ENCODE results near the gene ZNF532.

Gene ZNF532

GRCh38 chr18:58896268-58896667 lies 31.6 kb downstream of the ZNF532 start:
- Histone ChIP-seq H3K27me3 (ENCODE audit: insufficient read depth, low read length) (no peaks in the 10 kb centered on the region), H3F3A (ENCODE audit: insufficient read depth, low read length) (peaks cover 16% of the 10 kb centered on the region; the same call in 1 of the 2 replicates), H3K4me3 (ENCODE audit: low read depth, low read length, poor library complexity, severe bottlenecking) (peak overlapping the region; percentile 80), H2AFZ (ENCODE audit: low read length) (no peak overlapping the region), H4K20me1 (ENCODE audit: insufficient read depth, low read length) (no peaks in the 10 kb centered on the region), H3K27ac (ENCODE audit: low read depth, low read length, poor library complexity, severe bottlenecking) (peak overlapping the region; percentile 99), H3K79me2 (ENCODE audit: insufficient read depth, low read length) (peaks cover 50% of the 10 kb centered on the region), H3K9ac (ENCODE audit: low read length) (peak overlapping the region; percentile 92), H3K4me1 (ENCODE audit: insufficient read depth, low read length, severe bottlenecking) (peaks cover 94% of the 10 kb centered on the region), H3K9me3 (ENCODE audit: low read length) (no peaks in the 10 kb centered on the region), H3K9me2 (ENCODE audit: low read depth, low read length) (no peaks in the 10 kb centered on the region), H3K4me2 (ENCODE audit: low read length) (peak overlapping the region; percentile 99), H3K36me3 (ENCODE audit: insufficient read depth, low read length) (peaks cover 47% of the 10 kb centered on the region)
- TF ChIP-seq CTCF (IDR thresholded peaks at IDR 0.05; ENCODE audit: low read length) = no peak
- no peak for TF ChIP-seq EZH2 (IDR thresholded peaks at IDR 0.05; ENCODE audit: borderline replicate concordance, low read length)

GRCh38 chr18:58896734-58897508 lies 32.2 kb downstream of the ZNF532 start:
- Histone ChIP-seq H3K9me3 (ENCODE audit: low read length) (no peaks in the 10 kb centered on the region), H3F3A (ENCODE audit: insufficient read depth, low read length) (peaks cover 15% of the 10 kb centered on the region; the same call in 1 of the 2 replicates), H3K4me3 (ENCODE audit: low read depth, low read length, poor library complexity, severe bottlenecking) (peak overlapping the region; percentile 80), H2AFZ (ENCODE audit: low read length) (no peak overlapping the region), H4K20me1 (ENCODE audit: insufficient read depth, low read length) (no peaks in the 10 kb centered on the region), H3K79me2 (ENCODE audit: insufficient read depth, low read length) (peaks cover 55% of the 10 kb centered on the region), H3K36me3 (ENCODE audit: insufficient read depth, low read length) (peaks cover 53% of the 10 kb centered on the region), H3K9me2 (ENCODE audit: low read depth, low read length) (no peaks in the 10 kb centered on the region), H3K9ac (ENCODE audit: low read length) (peak overlapping the region; percentile 92), H3K4me1 (ENCODE audit: insufficient read depth, low read length, severe bottlenecking) (peaks cover 94% of the 10 kb centered on the region), H3K27me3 (ENCODE audit: insufficient read depth, low read length) (no peaks in the 10 kb centered on the region), H3K27ac (ENCODE audit: low read depth, low read length, poor library complexity, severe bottlenecking) (peak overlapping the region; percentile 99), H3K4me2 (ENCODE audit: low read length) (peak overlapping the region; percentile 99)
- TF ChIP-seq EZH2 (IDR thresholded peaks at IDR 0.05; ENCODE audit: borderline replicate concordance, low read length) (no peak), CTCF (IDR thresholded peaks at IDR 0.05; ENCODE audit: low read length) (peak; percentile 33)

DNA sequence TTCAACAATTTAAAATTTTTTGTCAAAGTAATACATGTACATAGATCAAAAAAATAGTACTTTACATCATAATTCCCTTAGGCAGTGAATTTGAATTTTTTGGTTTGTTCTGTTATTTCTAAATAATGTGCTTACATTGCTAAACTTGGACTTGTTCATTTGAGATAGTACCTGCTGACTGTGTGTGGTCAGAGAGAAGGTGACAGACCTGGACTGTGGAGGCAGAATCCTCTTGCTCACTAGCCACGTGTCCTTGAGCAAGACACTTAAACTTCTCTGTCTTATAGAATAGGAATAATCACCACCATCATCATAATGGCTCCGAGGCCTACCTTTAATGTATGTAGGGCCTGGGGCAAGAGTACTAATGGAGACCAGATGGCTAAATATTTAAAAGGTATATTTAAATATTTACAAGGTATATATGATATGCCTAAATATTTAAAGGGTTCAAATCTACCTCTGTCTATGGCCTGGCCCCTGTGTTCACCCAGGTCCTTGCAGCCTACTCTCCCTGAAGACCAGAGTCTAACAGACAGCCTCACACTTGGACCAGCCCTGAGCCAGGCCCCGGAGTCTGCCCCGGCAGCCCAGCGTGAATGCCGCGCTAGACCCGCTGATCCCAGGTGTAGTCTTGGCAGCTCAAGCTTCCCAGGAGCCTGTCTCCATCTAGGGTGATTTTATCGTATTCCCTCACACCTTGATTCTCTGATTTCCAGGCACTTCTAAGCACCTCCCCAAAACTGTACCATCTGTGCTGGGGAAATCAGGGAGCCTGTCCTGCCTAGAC lies 33.5 kb downstream of the ZNF532 start:
- H3K9me2 ChIP-seq (ENCODE audit: low read depth, low read length) = no peaks in the 10 kb centered on the region
- TF ChIP-seq EZH2 (IDR thresholded peaks at IDR 0.05; ENCODE audit: borderline replicate concordance, low read length) (no peak), CTCF (IDR thresholded peaks at IDR 0.05; ENCODE audit: low read length) (no peak)
- H3K36me3 ChIP-seq (ENCODE audit: insufficient read depth, low read length) = peaks cover 52% of the 10 kb centered on the region
- peak overlapping the region; percentile 80 for H3K4me3 ChIP-seq (ENCODE audit: low read depth, low read length, poor library complexity, severe bottlenecking)
- peaks cover 98% of the 10 kb centered on the region for H3K4me1 ChIP-seq (ENCODE audit: insufficient read depth, low read length, severe bottlenecking)
- H3K9me3 ChIP-seq (ENCODE audit: low read length) = no peaks in the 10 kb centered on the region
- no peaks in the 10 kb centered on the region for H4K20me1 ChIP-seq (ENCODE audit: insufficient read depth, low read length)
- no peaks in the 10 kb centered on the region for H3K27me3 ChIP-seq (ENCODE audit: insufficient read depth, low read length)
- H3K9ac ChIP-seq (ENCODE audit: low read length) = peak overlapping the region; percentile 92
- H3K27ac ChIP-seq (ENCODE audit: low read depth, low read length, poor library complexity, severe bottlenecking) = peak overlapping the region; percentile 99
- peaks cover 11% of the 10 kb centered on the region; the same call in 1 of the 2 replicates for H3F3A ChIP-seq (ENCODE audit: insufficient read depth, low read length)
- H2AFZ ChIP-seq (ENCODE audit: low read length) = no peak overlapping the region
- peaks cover 58% of the 10 kb centered on the region for H3K79me2 ChIP-seq (ENCODE audit: insufficient read depth, low read length)
- H3K4me2 ChIP-seq (ENCODE audit: low read length) = peak overlapping the region; percentile 99

Measured in OCI-LY1 (cell line).